HG02763 (cell line): ENCODE data around the gene GATD1.
A peak's percentile ranks its signal among the peaks of the same experiment; 100 is the strongest.

Source experiments
- ATAC-seq: cut with Tn5 transposase; IDR thresholded peaks from one replicate; pipeline ENCODE4 v1.9.1; 2021; ENCODE audit warnings: mild to moderate bottlenecking, moderate library complexity; ENCODE audit not compliant: unreplicated experiment

The GATD1 gene

DNA sequence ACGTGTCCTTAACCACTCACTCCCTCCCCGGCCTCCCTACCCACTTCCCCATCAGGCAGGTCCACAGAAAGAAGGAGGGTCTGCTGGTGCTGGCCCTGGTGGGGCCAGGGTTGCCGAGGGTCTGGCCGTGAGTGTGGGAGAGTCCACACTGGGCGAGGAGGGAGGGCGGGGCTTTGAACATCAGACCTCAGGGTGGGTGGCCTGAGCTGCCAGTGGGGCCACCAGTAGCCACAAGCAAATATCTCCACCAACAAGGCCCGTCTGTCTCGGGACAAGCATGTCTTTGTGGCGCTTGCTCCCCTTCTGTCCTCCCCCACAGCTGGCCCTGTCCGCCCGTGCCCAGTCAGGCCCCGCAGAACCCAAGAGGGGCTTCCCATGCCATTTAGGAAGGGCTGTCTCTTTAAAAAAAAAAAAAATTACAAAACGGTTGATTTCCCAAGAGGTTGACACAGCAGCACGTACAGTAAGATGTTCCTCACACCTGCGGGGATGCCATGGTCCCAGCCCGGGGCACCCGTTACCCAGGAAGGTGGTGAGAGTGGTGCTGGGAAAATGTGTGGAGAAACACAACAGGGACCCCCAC lies 47.7 kb downstream of the GATD1 start:
- no peak for ATAC-seq

- no peak for ATAC-seq
Observed at GRCh38 chr11:728901-729491, 48.3 kb downstream of the GATD1 start.

GRCh38 chr11:727859-728748 lies 49.2 kb downstream of the GATD1 start:
- peak; percentile 40 for ATAC-seq

DNA sequence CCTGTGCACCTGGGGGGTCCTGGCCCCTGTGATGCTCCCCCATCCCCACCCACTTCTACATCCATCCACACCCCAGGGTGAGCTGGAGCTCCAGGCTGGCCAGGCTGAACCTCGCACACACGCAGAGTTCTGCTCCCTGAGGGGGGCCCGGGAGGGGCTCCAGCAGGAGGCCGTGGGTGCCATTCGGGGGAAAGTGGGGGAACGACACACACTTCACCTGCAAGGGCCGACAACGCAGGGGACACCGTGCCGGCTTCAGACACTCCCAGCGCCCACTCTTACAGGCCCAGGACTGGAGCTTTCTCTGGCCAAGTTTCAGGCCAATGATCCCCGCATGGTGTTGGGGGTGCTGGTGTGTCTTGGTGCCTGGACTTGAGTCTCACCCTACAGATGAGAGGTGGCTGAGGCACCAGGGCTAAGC lies 50.0 kb downstream of the GATD1 start:
- ATAC-seq: no peak

- ATAC-seq: no peak
Observed at GRCh38 chr11:726278-727220, 50.7 kb downstream of the GATD1 start.

GRCh38 chr11:725624-726202 lies 51.6 kb downstream of the GATD1 start:
- no peak for ATAC-seq

DNA sequence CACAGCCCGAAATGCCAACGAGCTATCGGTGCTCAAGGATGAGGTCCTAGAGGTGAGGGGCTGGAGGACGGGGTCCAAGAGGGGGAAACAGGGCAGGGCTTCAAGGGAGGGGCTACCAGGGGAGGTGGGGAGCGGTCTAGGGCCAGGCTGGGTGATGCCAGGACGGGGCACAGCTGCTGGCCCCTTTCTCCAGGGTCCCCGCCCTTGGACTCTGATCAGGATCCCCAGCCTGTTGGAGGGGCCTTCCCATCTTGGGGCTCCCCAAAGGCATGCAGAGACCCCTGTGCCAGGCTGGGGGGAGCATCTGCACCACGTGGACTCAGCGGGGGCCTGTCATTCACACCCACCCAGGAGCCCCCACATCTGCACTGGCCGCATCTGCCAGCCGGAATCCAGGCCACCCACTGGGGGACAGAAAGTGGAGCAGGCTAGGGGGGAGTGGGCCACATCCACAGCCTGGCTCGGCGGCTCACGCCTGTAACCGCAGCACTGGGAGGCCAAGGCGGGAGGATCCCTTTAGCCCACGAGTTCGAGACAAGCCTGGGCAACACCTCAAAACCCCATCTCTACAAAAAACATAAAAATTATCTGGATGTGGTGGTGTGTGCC lies 52.4 kb downstream of the GATD1 start:
- ATAC-seq: no peak

GRCh38 chr11:724049-724777 lies 53.1 kb downstream of the GATD1 start:
- ATAC-seq: no peak

DNA sequence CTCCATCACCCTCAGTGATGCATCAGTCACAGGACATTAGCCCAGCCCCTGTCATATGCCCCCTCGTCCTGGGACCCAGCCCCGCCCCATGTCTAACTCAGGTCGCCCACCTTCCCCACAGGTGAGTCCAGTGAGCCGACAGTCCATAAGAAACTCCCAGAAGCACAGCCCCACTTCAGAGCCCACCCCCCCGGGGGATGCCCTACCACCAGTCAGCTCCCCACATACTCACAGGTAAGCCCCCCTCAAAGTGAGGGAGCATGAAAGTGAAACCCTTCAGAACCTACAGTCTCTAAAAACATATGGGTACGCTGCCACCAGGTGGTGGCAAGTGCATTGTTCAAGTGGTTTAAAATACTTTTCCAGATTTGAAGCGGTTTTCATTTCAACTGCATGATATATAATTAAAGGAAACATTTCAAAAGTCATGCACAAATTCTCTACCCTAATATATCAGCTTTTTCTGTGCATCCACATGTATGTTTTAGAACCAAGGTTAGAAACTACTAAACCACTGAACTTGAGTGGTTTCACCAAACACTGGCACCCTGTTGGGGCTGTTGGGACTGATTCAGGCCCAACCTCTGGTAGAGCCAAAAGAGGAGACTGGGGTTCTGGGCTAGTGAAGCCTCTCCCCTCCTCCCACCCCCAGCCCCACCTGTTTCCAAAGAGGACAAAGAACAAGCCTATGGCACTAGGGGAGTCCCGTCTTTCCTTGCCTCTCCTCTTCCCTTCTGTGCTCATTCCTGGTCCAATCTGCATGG lies 54.0 kb downstream of the GATD1 start:
- ATAC-seq: no peak

GRCh38 chr11:722346-722811 lies 54.9 kb downstream of the GATD1 start:
- ATAC-seq: no peak

- no peak for ATAC-seq
Observed at GRCh38 chr11:721741-722345, 55.4 kb downstream of the GATD1 start.

DNA sequence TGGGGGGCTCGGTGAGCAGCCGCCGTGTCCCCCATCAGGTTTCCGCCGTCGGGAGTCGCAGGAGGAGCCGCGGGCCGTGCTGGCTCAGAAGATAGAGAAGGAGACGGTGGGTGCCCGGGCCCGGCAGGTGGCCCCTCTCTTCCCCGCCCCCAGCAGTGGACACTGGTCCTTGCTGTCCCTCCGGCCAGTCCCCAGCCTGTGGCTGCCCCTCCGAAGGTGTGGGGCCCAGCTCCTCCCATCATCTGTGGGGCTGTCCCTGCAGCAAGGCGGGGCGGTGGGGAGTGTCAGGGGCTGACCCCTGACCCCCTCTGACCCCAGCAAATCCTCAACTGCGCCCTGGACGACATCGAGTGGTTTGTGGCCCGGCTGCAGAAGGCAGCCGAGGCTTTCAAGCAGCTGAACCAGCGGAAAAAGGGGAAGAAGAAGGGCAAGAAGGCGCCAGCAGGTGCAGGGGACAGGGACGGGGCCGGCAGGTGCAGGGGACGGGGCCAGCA lies 56.0 kb downstream of the GATD1 start:
- no peak for ATAC-seq

DNA sequence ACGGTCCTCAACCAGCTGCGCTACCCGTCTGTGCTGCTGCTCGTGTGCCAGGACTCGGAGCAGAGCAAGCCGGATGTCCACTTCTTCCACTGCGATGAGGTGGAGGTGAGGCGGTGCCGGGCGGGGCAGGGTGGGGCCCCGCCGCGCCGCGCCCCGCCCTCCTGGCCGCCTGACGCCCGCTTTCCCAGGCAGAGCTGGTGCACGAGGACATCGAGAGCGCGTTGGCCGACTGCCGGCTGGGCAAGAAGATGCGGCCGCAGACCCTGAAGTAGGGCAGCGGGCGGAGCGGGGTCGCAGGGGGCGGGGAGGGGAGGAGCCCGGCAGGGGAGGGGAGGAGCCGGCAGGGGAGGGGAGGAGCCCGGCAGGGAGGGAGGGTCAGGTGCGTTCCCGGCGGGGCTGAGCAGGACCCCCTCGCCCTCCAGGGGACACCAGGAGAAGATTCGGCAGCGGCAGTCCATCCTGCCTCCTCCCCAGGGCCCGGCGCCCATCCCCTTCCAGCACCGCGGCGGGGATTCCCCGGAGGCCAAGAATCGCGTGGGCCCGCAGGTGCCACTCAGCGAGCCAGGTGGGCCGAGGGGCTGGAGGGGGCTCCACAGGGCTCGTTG lies 56.5 kb downstream of the GATD1 start:
- ATAC-seq: no peak

- ATAC-seq: no peak
Observed at GRCh38 chr11:720017-720641, 57.2 kb downstream of the GATD1 start.

- no peak for ATAC-seq
Observed at GRCh38 chr11:719214-720016, 57.9 kb downstream of the GATD1 start.
